Neural progenitor cell (in vitro differentiated cells): ENCODE results near the gene RREB1. TPM values are rescaled to one million over a fixed set of nuclear protein-coding genes. Genes with fewer than 3 reads are reported as not detected.

ENCODE experiments used
- DNase-seq: peaks from one replicate; pipeline ENCODE4 v3.0.0-alpha.2; 2016; ENCODE audit warnings: low spot score
- H2AFZ ChIP-seq: fragments of 200-600 bp; sonication (generic); replicated peaks from 2 replicates; pipeline ENCODE4 v1.6.1; 2016; ENCODE audit warnings: antibody characterized with exemption
- H3F3A ChIP-seq: fragments of 200-600 bp; sonication (generic); 2 replicates; pipeline ENCODE4 v1.6.1; 2016; ENCODE audit warnings: antibody characterized with exemption, low read depth
- H3K27ac ChIP-seq: fragments of 200-600 bp; sonication (generic); 2 replicates; pipeline ENCODE4 v1.5.1; 2016; ENCODE audit warnings: mild to moderate bottlenecking
- H3K27me3 ChIP-seq: fragments of 200-600 bp; sonication (generic); 2 replicates; pipeline ENCODE4 v1.6.1; 2016; ENCODE audit warnings: mild to moderate bottlenecking, moderate library complexity
- H3K36me3 ChIP-seq: fragments of 200-600 bp; sonication (generic); 2 replicates; pipeline ENCODE4 v1.5.1; 2016
- H3K4me1 ChIP-seq: fragments of 200-600 bp; sonication (generic); 2 replicates; pipeline ENCODE4 v1.6.1; 2016; ENCODE audit warnings: mixed run types
- H3K4me2 ChIP-seq: fragments of 200-600 bp; sonication (generic); 2 replicates; pipeline ENCODE4 v1.6.1; 2016
- H3K4me3 ChIP-seq: fragments of 200-600 bp; sonication (generic); 2 replicates; pipeline ENCODE4 v1.5.1; 2016
- H3K79me2 ChIP-seq: fragments of 200-600 bp; sonication (generic); 2 replicates; pipeline ENCODE4 v1.6.1; 2016; ENCODE audit warnings: low read depth
- H3K9ac ChIP-seq: fragments of 200-600 bp; sonication (generic); 2 replicates; pipeline ENCODE4 v1.6.1; 2016
- H3K9me3 ChIP-seq: fragments of 200-600 bp; sonication (generic); 2 replicates; pipeline ENCODE4 v1.5.1; 2016; ENCODE audit warnings: low read depth
- H4K20me1 ChIP-seq: fragments of 200-600 bp; sonication (generic); 2 replicates; pipeline ENCODE4 v1.6.1; 2016; ENCODE audit warnings: low read depth
- H3K27ac Mint-ChIP-seq: 3 replicates; pipeline ENCODE4 v1.8.0; 2021; ENCODE audit warnings: mixed read lengths
- H3K27me3 Mint-ChIP-seq: 2 replicates; pipeline ENCODE4 v1.8.0; 2022; ENCODE audit warnings: low read depth, mild to moderate bottlenecking, inconsistent platforms, moderate library complexity, mixed read lengths; ENCODE audit not compliant: insufficient read depth
- H3K36me3 Mint-ChIP-seq: 3 replicates; pipeline ENCODE4 v1.8.0; 2021; ENCODE audit warnings: mixed read lengths
- H3K4me1 Mint-ChIP-seq: 3 replicates; pipeline ENCODE4 v1.8.0; 2021; ENCODE audit warnings: mixed read lengths
- H3K4me3 Mint-ChIP-seq: 3 replicates; pipeline ENCODE4 v1.8.0; 2021; ENCODE audit warnings: mild to moderate bottlenecking, moderate library complexity, mixed read lengths
- H3K9me3 Mint-ChIP-seq: 3 replicates; pipeline ENCODE4 v1.8.0; 2020; ENCODE audit warnings: mixed read lengths
- EZH2 ChIP-seq: fragments of 200-600 bp; sonication (generic); IDR thresholded peaks from 2 replicates; pipeline ENCODE4 v1.6.1; 2017; ENCODE audit warnings: antibody characterized with exemption, mild to moderate bottlenecking, moderate library complexity
- EZH2phosphoT487 ChIP-seq: fragments of 200-600 bp; sonication (generic); IDR thresholded peaks from 2 replicates; pipeline ENCODE4 v1.6.1; 2017; ENCODE audit warnings: antibody characterized with exemption
- total RNA-seq: library from RNA; depleted of rRNA; stranded (reverse); fragments of >200 nt; gene quantifications from 2 replicates; pipeline ENCODE4 v1.2.3, GENCODE V29; 2015; ENCODE audit warnings: low replicate concordance
- TF ChIP-seq, protein P1 (sequence below): fragments of 200-600 bp; sonication (generic); IDR thresholded peaks from 2 replicates; pipeline ENCODE4 v1.5.1; 2017; ENCODE audit warnings: antibody characterized with exemption, mild to moderate bottlenecking

RREB1 gene
- total RNA-seq, 1 donor from 2014 or later, result 12.1 TPM

DNA sequence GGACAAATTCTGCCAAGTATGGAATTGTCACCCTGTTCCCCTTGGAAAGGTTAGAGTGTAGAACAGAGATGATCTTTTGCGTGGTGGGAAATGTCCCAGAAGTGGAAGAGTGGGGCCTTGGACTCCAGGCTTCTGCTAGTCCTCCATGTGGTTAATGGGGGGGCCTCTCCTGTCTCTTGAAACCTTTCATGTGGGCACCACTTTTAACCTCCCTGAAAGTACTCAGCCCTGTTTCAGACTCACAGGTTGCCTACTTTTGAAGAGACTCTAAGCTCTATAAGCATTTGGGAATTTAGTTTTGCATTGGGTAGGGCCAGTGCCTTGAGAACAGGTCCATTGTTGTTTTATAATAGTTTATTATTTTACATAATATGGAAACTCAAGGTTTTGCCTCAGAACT lies 17.5 kb downstream of the RREB1 start:
- DNase-seq, result no peak
- Histone ChIP-seq H3K4me1 (peaks cover 10% of the 10 kb centered on the region), H3K27ac (no peak overlapping the region), H3K4me3 (no peak overlapping the region), H2AFZ (no peak overlapping the region), H3K9ac (no peak overlapping the region), H3K27me3 (no peaks in the 10 kb centered on the region), H3F3A (no peaks in the 10 kb centered on the region), H3K79me2 (peaks cover 60% of the 10 kb centered on the region), H4K20me1 (peaks cover 32% of the 10 kb centered on the region), H3K4me2 (no peak overlapping the region), H3K36me3 (no peaks in the 10 kb centered on the region), H3K9me3 (no peaks in the 10 kb centered on the region)
- peaks cover 13% of the 10 kb centered on the region for H3K36me3 Mint-ChIP-seq
- peaks cover 4% of the 10 kb centered on the region for H3K27me3 Mint-ChIP-seq
- no peak overlapping the region for H3K4me3 Mint-ChIP-seq
- H3K27ac Mint-ChIP-seq, result no peak overlapping the region
- peaks cover 32% of the 10 kb centered on the region for H3K4me1 Mint-ChIP-seq
- no peaks in the 10 kb centered on the region for H3K9me3 Mint-ChIP-seq
- TF ChIP-seq EZH2 (no peak), EZH2phosphoT487 (no peak)
- TF ChIP-seq, protein P1, sequence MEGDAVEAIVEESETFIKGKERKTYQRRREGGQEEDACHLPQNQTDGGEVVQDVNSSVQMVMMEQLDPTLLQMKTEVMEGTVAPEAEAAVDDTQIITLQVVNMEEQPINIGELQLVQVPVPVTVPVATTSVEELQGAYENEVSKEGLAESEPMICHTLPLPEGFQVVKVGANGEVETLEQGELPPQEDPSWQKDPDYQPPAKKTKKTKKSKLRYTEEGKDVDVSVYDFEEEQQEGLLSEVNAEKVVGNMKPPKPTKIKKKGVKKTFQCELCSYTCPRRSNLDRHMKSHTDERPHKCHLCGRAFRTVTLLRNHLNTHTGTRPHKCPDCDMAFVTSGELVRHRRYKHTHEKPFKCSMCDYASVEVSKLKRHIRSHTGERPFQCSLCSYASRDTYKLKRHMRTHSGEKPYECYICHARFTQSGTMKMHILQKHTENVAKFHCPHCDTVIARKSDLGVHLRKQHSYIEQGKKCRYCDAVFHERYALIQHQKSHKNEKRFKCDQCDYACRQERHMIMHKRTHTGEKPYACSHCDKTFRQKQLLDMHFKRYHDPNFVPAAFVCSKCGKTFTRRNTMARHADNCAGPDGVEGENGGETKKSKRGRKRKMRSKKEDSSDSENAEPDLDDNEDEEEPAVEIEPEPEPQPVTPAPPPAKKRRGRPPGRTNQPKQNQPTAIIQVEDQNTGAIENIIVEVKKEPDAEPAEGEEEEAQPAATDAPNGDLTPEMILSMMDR, result no peak

DNA sequence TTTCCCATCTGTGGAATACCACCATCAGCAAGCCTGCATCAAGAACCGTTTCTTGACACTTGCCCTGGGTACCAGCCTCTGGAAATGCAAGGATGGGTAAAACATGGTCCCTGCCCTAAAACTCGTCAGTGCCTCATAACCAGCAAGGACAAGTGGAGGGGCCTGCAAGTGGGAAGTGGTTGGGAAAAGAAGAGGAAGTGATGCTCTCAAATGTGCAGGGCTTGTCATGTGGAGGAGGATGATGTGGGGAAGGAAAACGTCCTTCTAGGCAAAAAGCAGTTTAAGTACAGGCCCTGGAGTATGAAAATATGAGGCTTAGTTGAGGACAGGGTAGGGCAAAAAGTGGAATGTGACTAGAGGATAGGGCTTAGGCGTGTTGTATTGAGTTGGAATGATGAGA lies 19.0 kb downstream of the RREB1 start:
- no peak overlapping the region for H3K27ac Mint-ChIP-seq

DNA sequence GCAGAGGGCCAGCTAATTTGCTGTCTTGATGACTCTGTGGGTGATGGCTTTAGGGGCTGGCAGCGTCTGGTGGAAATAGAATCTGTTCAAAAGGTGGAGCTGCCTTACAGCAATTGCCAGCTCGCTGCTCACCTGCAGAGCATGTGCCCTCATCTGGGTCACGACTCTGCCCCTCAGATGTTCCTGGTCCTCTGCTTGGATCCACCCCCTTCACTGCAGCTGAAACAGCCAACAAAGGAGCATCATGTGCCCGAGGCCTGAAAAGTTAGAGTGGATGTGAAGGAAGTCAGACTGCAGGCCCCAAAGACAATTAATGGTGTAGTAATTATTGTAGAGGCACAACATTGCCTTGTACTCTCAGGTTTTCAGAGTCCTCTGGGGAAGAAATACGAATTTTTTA lies 19.9 kb downstream of the RREB1 start:
- no peaks in the 10 kb centered on the region for H3K9me3 Mint-ChIP-seq
- TF ChIP-seq EZH2 (no peak), EZH2phosphoT487 (no peak)
- TF ChIP-seq, protein P1, result no peak
- peaks cover 9% of the 10 kb centered on the region for H3K36me3 Mint-ChIP-seq
- H3K27ac Mint-ChIP-seq, result no peak overlapping the region
- Histone ChIP-seq H3K36me3 (no peaks in the 10 kb centered on the region), H3K79me2 (peaks cover 55% of the 10 kb centered on the region), H3F3A (no peaks in the 10 kb centered on the region), H4K20me1 (peaks cover 40% of the 10 kb centered on the region), H3K9me3 (no peaks in the 10 kb centered on the region), H3K4me1 (peaks cover 10% of the 10 kb centered on the region), H2AFZ (no peak overlapping the region), H3K4me3 (no peak overlapping the region), H3K4me2 (no peak overlapping the region), H3K27ac (no peak overlapping the region), H3K27me3 (no peaks in the 10 kb centered on the region), H3K9ac (no peak overlapping the region)
- H3K4me3 Mint-ChIP-seq, result no peak overlapping the region
- H3K4me1 Mint-ChIP-seq, result peaks cover 32% of the 10 kb centered on the region
- peaks cover 4% of the 10 kb centered on the region for H3K27me3 Mint-ChIP-seq
- DNase-seq, result no peak

More for the DNA sequence above, 19.0 kb downstream of the RREB1 start:
- Histone ChIP-seq H3K9me3 (no peaks in the 10 kb centered on the region), H3K79me2 (peaks cover 51% of the 10 kb centered on the region), H3K4me1 (peaks cover 10% of the 10 kb centered on the region), H3F3A (no peaks in the 10 kb centered on the region), H3K9ac (no peak overlapping the region), H3K27me3 (no peaks in the 10 kb centered on the region), H3K36me3 (no peaks in the 10 kb centered on the region), H3K27ac (no peak overlapping the region), H4K20me1 (peaks cover 32% of the 10 kb centered on the region), H3K4me2 (no peak overlapping the region), H3K4me3 (no peak overlapping the region), H2AFZ (no peak overlapping the region)
- H3K27me3 Mint-ChIP-seq, result peaks cover 4% of the 10 kb centered on the region
- H3K4me1 Mint-ChIP-seq, result peaks cover 32% of the 10 kb centered on the region
- TF ChIP-seq EZH2 (no peak), EZH2phosphoT487 (no peak)
- TF ChIP-seq, protein P1, result no peak
- DNase-seq, result no peak
- H3K36me3 Mint-ChIP-seq, result peaks cover 13% of the 10 kb centered on the region
- no peak overlapping the region for H3K4me3 Mint-ChIP-seq
- H3K9me3 Mint-ChIP-seq, result no peaks in the 10 kb centered on the region
